ENCODE measurements around the gene ITPRID1. TPM values are rescaled to one million over a fixed set of nuclear protein-coding genes. Genes with fewer than 3 reads are reported as not detected.

ITPRID1 gene
- polyA plus RNA-seq, 6 donors from 2014 or later: not detected

- H3K4me1 Mint-ChIP-seq: no peaks in the 10 kb centered on the region
- no peak overlapping the region for H3K27ac Mint-ChIP-seq
- H3K4me3 Mint-ChIP-seq: no peak overlapping the region
- peaks cover 0 to 8% (median 0%) of the 10 kb centered on the region in 7 donors for H3K9me3 Mint-ChIP-seq
- no peak for DNase-seq
- no peaks in the 10 kb centered on the region for H3K36me3 Mint-ChIP-seq
- ATAC-seq (ENCODE audit: low read depth in 2 of 2): no peak
- H3K27me3 Mint-ChIP-seq: peaks cover 0 to 12% (median 0%) of the 10 kb centered on the region in 3 donors
Measured at GRCh38 chr7:31699050-31699449, 185.2 kb downstream of the ITPRID1 start.

- Mint-ChIP-seq H3K27me3 (peaks cover 0 to 7% (median 0%) of the 10 kb centered on the region in 3 donors), H3K4me3 (no peak overlapping the region), H3K4me1 (no peaks in the 10 kb centered on the region), H3K9me3 (peaks cover 0 to 5% (median 0%) of the 10 kb centered on the region in 7 donors), H3K27ac (no peak overlapping the region), H3K36me3 (no peaks in the 10 kb centered on the region)
- no peak for DNase-seq
- no peak for ATAC-seq (ENCODE audit: low read depth in 2 of 2)
Measured at GRCh38 chr7:31702354-31702753, 188.5 kb downstream of the ITPRID1 start.

GRCh38 chr7:31705377-31705776 lies 191.5 kb downstream of the ITPRID1 start:
- ATAC-seq (ENCODE audit: low read depth in 2 of 2): no peak
- H3K9me3 Mint-ChIP-seq: peaks cover 0 to 5% (median 0%) of the 10 kb centered on the region in 7 donors
- no peaks in the 10 kb centered on the region for H3K4me1 Mint-ChIP-seq
- no peaks in the 10 kb centered on the region for H3K36me3 Mint-ChIP-seq
- no peak overlapping the region for H3K4me3 Mint-ChIP-seq
- H3K27ac Mint-ChIP-seq: no peak overlapping the region
- no peak for DNase-seq
- no peaks in the 10 kb centered on the region for H3K27me3 Mint-ChIP-seq

GRCh38 chr7:31707089-31707488 lies 193.2 kb downstream of the ITPRID1 start:
- Mint-ChIP-seq H3K36me3 (no peaks in the 10 kb centered on the region), H3K9me3 (peaks cover 0 to 7% (median 4%) of the 10 kb centered on the region in 7 donors), H3K4me3 (no peak overlapping the region), H3K27me3 (peaks cover 0 to 3% (median 0%) of the 10 kb centered on the region in 3 donors), H3K4me1 (no peaks in the 10 kb centered on the region), H3K27ac (no peak overlapping the region)
- DNase-seq (no peak), ATAC-seq (ENCODE audit: low read depth in 2 of 2) (no peak)

Other genes with a start within 250 kb of the ITPRID1 start
- not detected for gene NEUROD6, start 173.4 kb upstream of the ITPRID1 start, polyA plus RNA-seq (ENCODE audit: low read depth in 6 of 6)
- gene PPP1R17, start 173.1 kb downstream of the ITPRID1 start, polyA plus RNA-seq (ENCODE audit: low read depth in 6 of 6): not detected